Naive B cell (primary cell): ENCODE measurements around the gene FAM3C. TPM values are rescaled to one million over a fixed set of nuclear protein-coding genes. Genes with fewer than 3 reads are reported as not detected.

ENCODE experiments used
- ATAC-seq, 2 donors: fragments of 150-1000 bp; cut with Tn5 transposase; 2 replicates each; pipeline ENCODE4 v1.10.0; 2021; ENCODE audit warnings: low read depth in 2 of 2, mild to moderate bottlenecking in 2 of 2, moderate library complexity in 2 of 2
- DNase-seq: peaks from one replicate; pipeline ENCODE4 v3.0.0; 2022
- H3K27ac Mint-ChIP-seq, 6 donors: one replicate each; pipeline ENCODE4 v1.8.0; 2020 to 2022; ENCODE audit warnings: mild to moderate bottlenecking in 6 of 6, mixed read lengths in 6 of 6, moderate library complexity in 5 of 6, inconsistent platforms in 2 of 6
- H3K27me3 Mint-ChIP-seq, 3 donors: one replicate each; pipeline ENCODE4 v1.8.0; 2021 to 2022; ENCODE audit warnings: mixed read lengths in 3 of 3, mild to moderate bottlenecking in 1 of 3
- H3K36me3 Mint-ChIP-seq, 2 donors: one replicate each; pipeline ENCODE4 v1.8.0; 2020 to 2022; ENCODE audit warnings: mixed read lengths in 2 of 2, inconsistent platforms in 1 of 2, mild to moderate bottlenecking in 1 of 2
- H3K4me1 Mint-ChIP-seq, 3 donors: one replicate each; pipeline ENCODE4 v1.8.0; 2020 to 2022; ENCODE audit warnings: mixed read lengths in 3 of 3, inconsistent platforms in 1 of 3, mild to moderate bottlenecking in 1 of 3, moderate library complexity in 1 of 3
- H3K4me3 Mint-ChIP-seq, 8 donors: one replicate each; pipeline ENCODE4 v1.8.0; 2020 to 2022; ENCODE audit warnings: mild to moderate bottlenecking in 8 of 8, mixed read lengths in 8 of 8, moderate library complexity in 8 of 8, inconsistent platforms in 2 of 8
- H3K9me3 Mint-ChIP-seq, 7 donors: one replicate each; pipeline ENCODE4 v1.8.0; 2020 to 2022; ENCODE audit warnings: mixed read lengths in 7 of 7, mild to moderate bottlenecking in 5 of 7, inconsistent platforms in 2 of 7, moderate library complexity in 1 of 7
- polyA plus RNA-seq, 6 donors: library from polyadenylated mRNA; unstranded; fragments of 300-500 nt; fragmentation: Illumina TruSeq; gene quantifications; one replicate each; pipeline ENCODE4 v1.2.3, GENCODE V29; 2021; ENCODE audit warnings: low read depth in 6 of 6

The FAM3C gene
- polyA plus RNA-seq, 6 donors from 2014 or later = 79.8 to 115 (median 101) TPM

- H3K27ac Mint-ChIP-seq = peak overlapping the region; percentile 94 to 99 (median 98)
- no peak for DNase-seq
- H3K36me3 Mint-ChIP-seq = peaks cover 8 to 11% of the 10 kb centered on the region in 2 donors
- H3K27me3 Mint-ChIP-seq = no peaks in the 10 kb centered on the region
- no peak for ATAC-seq
- H3K9me3 Mint-ChIP-seq = no peaks in the 10 kb centered on the region
- H3K4me1 Mint-ChIP-seq = peaks cover 70 to 96% (median 86%) of the 10 kb centered on the region in 3 donors
- H3K4me3 Mint-ChIP-seq = peak overlapping the region; percentile 35 to 87 (median 69)
Measured at GRCh38 chr7:121385056-121385799, 10.9 kb downstream of the FAM3C start.

GRCh38 chr7:121384265-121384664 is 11.8 kb downstream of the FAM3C start:
- no peaks in the 10 kb centered on the region for H3K27me3 Mint-ChIP-seq
- no peak for DNase-seq
- no peak for ATAC-seq
- H3K27ac Mint-ChIP-seq = peak overlapping the region; percentile 94 to 99 (median 98)
- H3K9me3 Mint-ChIP-seq = no peaks in the 10 kb centered on the region
- H3K4me1 Mint-ChIP-seq = peaks cover 71 to 96% (median 86%) of the 10 kb centered on the region in 3 donors
- H3K4me3 Mint-ChIP-seq = peak overlapping the region; percentile 46 to 87 (median 72)
- peaks cover 15 to 21% of the 10 kb centered on the region in 2 donors for H3K36me3 Mint-ChIP-seq

GRCh38 chr7:121383235-121383910 is 12.7 kb downstream of the FAM3C start:
- peak overlapping the region; percentile 46 to 87 (median 72) for H3K4me3 Mint-ChIP-seq
- peak overlapping the region; percentile 94 to 99 (median 98) for H3K27ac Mint-ChIP-seq
- H3K36me3 Mint-ChIP-seq = peaks cover 15 to 23% of the 10 kb centered on the region in 2 donors
- no peaks in the 10 kb centered on the region for H3K27me3 Mint-ChIP-seq
- DNase-seq (no peak), ATAC-seq (no peak)
- H3K9me3 Mint-ChIP-seq = no peaks in the 10 kb centered on the region
- H3K4me1 Mint-ChIP-seq = peaks cover 63 to 89% (median 78%) of the 10 kb centered on the region in 3 donors

GRCh38 chr7:121382473-121382872 is 13.6 kb downstream of the FAM3C start:
- Mint-ChIP-seq H3K4me1 (peaks cover 55 to 84% (median 77%) of the 10 kb centered on the region in 3 donors), H3K27ac (peak overlapping the region; percentile 94 to 99 (median 98)), H3K4me3 (peak overlapping the region; percentile 22 to 87 (median 62)), H3K9me3 (peaks cover 0 to 2% (median 0%) of the 10 kb centered on the region in 7 donors), H3K36me3 (peaks cover 15 to 29% of the 10 kb centered on the region in 2 donors), H3K27me3 (no peaks in the 10 kb centered on the region)
- peak; percentile 7 to 10 for ATAC-seq
- DNase-seq = no peak

GRCh38 chr7:121379930-121380329 is 16.2 kb downstream of the FAM3C start:
- Mint-ChIP-seq H3K27me3 (no peaks in the 10 kb centered on the region), H3K4me3 (peak overlapping the region in 6 of 8 donors; percentile 13 to 72 (median 50)), H3K36me3 (peaks cover 30 to 51% of the 10 kb centered on the region in 2 donors), H3K9me3 (peaks cover 2 to 19% (median 15%) of the 10 kb centered on the region in 7 donors), H3K4me1 (peaks cover 59 to 86% (median 72%) of the 10 kb centered on the region in 3 donors), H3K27ac (peak overlapping the region; percentile 31 to 98 (median 88))
- DNase-seq (no peak), ATAC-seq (no peak)

- H3K36me3 Mint-ChIP-seq = peaks cover 37 to 51% of the 10 kb centered on the region in 2 donors
- peaks cover 58 to 79% (median 66%) of the 10 kb centered on the region in 3 donors for H3K4me1 Mint-ChIP-seq
- peaks cover 4 to 22% (median 15%) of the 10 kb centered on the region in 7 donors for H3K9me3 Mint-ChIP-seq
- ATAC-seq (peak; percentile 51 to 72), DNase-seq (no peak)
- peak overlapping the region in 5 of 6 donors; percentile 78 to 91 (median 85) for H3K27ac Mint-ChIP-seq
- H3K27me3 Mint-ChIP-seq = no peaks in the 10 kb centered on the region
- peak overlapping the region in 6 of 8 donors; percentile 9 to 55 (median 35) for H3K4me3 Mint-ChIP-seq
Measured at GRCh38 chr7:121376979-121377378, 19.1 kb downstream of the FAM3C start.

- H3K9me3 Mint-ChIP-seq = peaks cover 4 to 22% (median 15%) of the 10 kb centered on the region in 7 donors
- peak overlapping the region; percentile 25 to 82 (median 77) for H3K4me3 Mint-ChIP-seq
- H3K27ac Mint-ChIP-seq = peak overlapping the region in 5 of 6 donors; percentile 45 to 96 (median 88)
- peak; percentile 18 for ATAC-seq
- no peaks in the 10 kb centered on the region for H3K27me3 Mint-ChIP-seq
- H3K36me3 Mint-ChIP-seq = peaks cover 31 to 41% of the 10 kb centered on the region in 2 donors
- H3K4me1 Mint-ChIP-seq = peaks cover 49 to 85% (median 73%) of the 10 kb centered on the region in 3 donors
- no peak for DNase-seq
Measured at GRCh38 chr7:121373177-121373576, 22.9 kb downstream of the FAM3C start.

GRCh38 chr7:121372376-121373010 is 23.6 kb downstream of the FAM3C start:
- no peaks in the 10 kb centered on the region for H3K27me3 Mint-ChIP-seq
- peaks cover 4 to 22% (median 15%) of the 10 kb centered on the region in 7 donors for H3K9me3 Mint-ChIP-seq
- H3K4me1 Mint-ChIP-seq = peaks cover 49 to 87% (median 68%) of the 10 kb centered on the region in 3 donors
- peak overlapping the region; percentile 59 to 83 (median 77) for H3K4me3 Mint-ChIP-seq
- H3K27ac Mint-ChIP-seq = peak overlapping the region; percentile 45 to 96 (median 79)
- peaks cover 31 to 36% of the 10 kb centered on the region in 2 donors for H3K36me3 Mint-ChIP-seq
- DNase-seq (no peak), ATAC-seq (peak; percentile 79 to 81)

- Mint-ChIP-seq H3K4me1 (peaks cover 46 to 88% (median 68%) of the 10 kb centered on the region in 3 donors), H3K4me3 (peak overlapping the region; percentile 48 to 84 (median 72))
- no peak for ATAC-seq
Measured at GRCh38 chr7:121371883-121372282, 24.2 kb downstream of the FAM3C start.

GRCh38 chr7:121371367-121371766 is 24.7 kb downstream of the FAM3C start:
- Mint-ChIP-seq H3K36me3 (peaks cover 28 to 29% of the 10 kb centered on the region in 2 donors), H3K27me3 (no peaks in the 10 kb centered on the region), H3K27ac (peak overlapping the region; percentile 77 to 95 (median 88)), H3K4me3 (peak overlapping the region; percentile 48 to 84 (median 72)), H3K4me1 (peaks cover 48 to 88% (median 71%) of the 10 kb centered on the region in 3 donors), H3K9me3 (peaks cover 2 to 18% (median 11%) of the 10 kb centered on the region in 7 donors)
- DNase-seq (no peak), ATAC-seq (no peak)

More at GRCh38 chr7:121371883-121372282, 24.2 kb downstream of the FAM3C start:
- no peak for DNase-seq
- Mint-ChIP-seq H3K9me3 (peaks cover 2 to 19% (median 13%) of the 10 kb centered on the region in 7 donors), H3K36me3 (peaks cover 29 to 31% of the 10 kb centered on the region in 2 donors), H3K27ac (peak overlapping the region; percentile 77 to 95 (median 88)), H3K27me3 (no peaks in the 10 kb centered on the region)

- H3K4me1 Mint-ChIP-seq = peaks cover 32 to 75% (median 57%) of the 10 kb centered on the region in 3 donors
- H3K4me3 Mint-ChIP-seq = peak overlapping the region; percentile 69 to 90 (median 82)
- peaks cover 9 to 10% of the 10 kb centered on the region in 2 donors for H3K36me3 Mint-ChIP-seq
- peaks cover 0 to 5% (median under 1%) of the 10 kb centered on the region in 7 donors for H3K9me3 Mint-ChIP-seq
- DNase-seq = no peak
- H3K27me3 Mint-ChIP-seq = no peaks in the 10 kb centered on the region
- H3K27ac Mint-ChIP-seq = peak overlapping the region; percentile 77 to 97 (median 92)
- peak; percentile 33 to 40 for ATAC-seq
Measured at GRCh38 chr7:121369462-121369861, 26.6 kb downstream of the FAM3C start.

GRCh38 chr7:121366852-121367431 is 29.2 kb downstream of the FAM3C start:
- peak; percentile 49 for DNase-seq
- Mint-ChIP-seq H3K27ac (peak overlapping the region in 4 of 6 donors; percentile 23 to 89 (median 68)), H3K4me1 (peaks cover 25 to 58% (median 39%) of the 10 kb centered on the region in 3 donors), H3K4me3 (peak overlapping the region in 2 of 8 donors; percentile 16 to 49), H3K9me3 (no peaks in the 10 kb centered on the region), H3K27me3 (no peaks in the 10 kb centered on the region), H3K36me3 (peaks cover 8 to 20% of the 10 kb centered on the region in 2 donors)
- peak in 1 of 2 donors; percentile 23 for ATAC-seq
